Hippocampal formation (tissue), 2 donors: Measurements from ENCODE around the gene AMER3.

Experiments
- DNase-seq, 2 donors: peaks; one replicate each; lab custom pipeline; 2025; lab: John Stamatoyannopoulos, UW

AMER3 gene

GRCh38 chr2:130786076-130786475 lies 30.7 kb downstream of the AMER3 start:
- no peak for DNase-seq

GRCh38 chr2:130787841-130788240 lies 32.5 kb downstream of the AMER3 start:
- DNase-seq = no peak

- DNase-seq = no peak
Observed at GRCh38 chr2:130790312-130790711, 35.0 kb downstream of the AMER3 start.

GRCh38 chr2:130790804-130791616 lies 35.7 kb downstream of the AMER3 start:
- no peak for DNase-seq

GRCh38 chr2:130791617-130791939 lies 36.2 kb downstream of the AMER3 start:
- DNase-seq = peak in 1 of 2 donors; percentile 21

- no peak for DNase-seq
Observed at GRCh38 chr2:130795431-130795830, 40.1 kb downstream of the AMER3 start.

GRCh38 chr2:130796290-130796689 lies 41.0 kb downstream of the AMER3 start:
- DNase-seq = no peak

GRCh38 chr2:130797493-130798435 lies 42.4 kb downstream of the AMER3 start:
- DNase-seq = peak; percentile 85 to 86

GRCh38 chr2:130798472-130799218 lies 43.3 kb downstream of the AMER3 start:
- peak in 1 of 2 donors; percentile 47 for DNase-seq

- no peak for DNase-seq
Observed at GRCh38 chr2:130799295-130799694, 44.0 kb downstream of the AMER3 start.

GRCh38 chr2:130805613-130806012 lies 50.3 kb downstream of the AMER3 start:
- no peak for DNase-seq

GRCh38 chr2:130806370-130806769 lies 51.0 kb downstream of the AMER3 start:
- DNase-seq = no peak

GRCh38 chr2:130807659-130808385 lies 52.5 kb downstream of the AMER3 start:
- DNase-seq = no peak

- DNase-seq = no peak
Observed at GRCh38 chr2:130808482-130809268, 53.3 kb downstream of the AMER3 start.

GRCh38 chr2:130810490-130810889 lies 55.1 kb downstream of the AMER3 start:
- DNase-seq = no peak

- no peak for DNase-seq
Observed at GRCh38 chr2:130813722-130814121, 58.4 kb downstream of the AMER3 start.

GRCh38 chr2:130814931-130815680 lies 59.8 kb downstream of the AMER3 start:
- no peak for DNase-seq
